GM21529 (cell line): ENCODE results near the gene VPREB3.

Source experiments
- ATAC-seq: cut with Tn5 transposase; IDR thresholded peaks from one replicate; pipeline ENCODE4 v1.9.1; 2021; ENCODE audit not compliant: unreplicated experiment

Gene VPREB3

DNA sequence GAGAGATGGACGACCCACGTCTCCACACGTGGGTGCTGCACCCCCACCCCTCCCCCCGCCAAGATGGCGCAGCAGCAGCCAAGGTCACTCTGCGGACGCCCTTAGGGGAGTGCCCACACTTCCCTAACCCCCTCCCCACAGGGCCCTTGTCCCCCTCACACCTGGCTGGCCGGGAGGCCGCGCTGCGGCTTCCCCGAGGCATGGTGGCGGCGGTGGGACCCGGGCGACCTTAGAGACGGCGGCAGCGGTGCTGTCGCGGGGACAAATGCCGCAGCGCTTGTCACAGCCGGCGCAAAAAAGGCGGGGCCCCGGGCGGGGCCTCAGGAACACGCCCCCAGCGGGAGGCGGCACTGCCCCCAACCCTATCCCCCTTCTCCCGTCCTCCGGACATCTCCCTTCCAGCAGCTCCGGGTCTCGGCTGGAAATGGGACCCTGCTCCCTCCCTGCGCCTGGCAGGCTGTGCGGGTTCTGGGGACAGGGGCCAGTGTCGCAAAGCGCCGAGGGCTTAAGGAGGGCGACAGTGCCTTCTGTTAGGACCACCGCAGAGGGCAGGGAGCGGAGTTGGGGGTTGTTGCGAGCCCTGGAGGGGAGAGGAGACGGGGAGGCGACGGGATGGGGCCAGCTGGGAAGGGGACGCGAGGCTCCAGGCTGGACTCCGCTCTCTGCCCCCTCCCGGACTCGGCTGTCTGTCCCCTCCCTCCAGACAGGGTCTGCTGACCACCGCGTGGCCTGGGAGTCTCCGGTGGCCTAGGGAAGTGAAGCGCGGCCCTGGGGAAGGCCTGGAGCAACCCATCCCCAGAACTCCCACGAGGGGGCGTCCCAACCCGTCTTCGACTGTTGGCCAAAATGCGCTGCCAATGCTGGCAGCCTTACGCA is 13.7 kb upstream of the VPREB3 start, which contains the start of gene CHCHD10:
TSS of gene CHCHD10 (minus strand) at position 300 of the 876 bp plus-strand sequence. CDS start at position 202, 98 bp downstream.
- ATAC-seq = peak; percentile 52

DNA sequence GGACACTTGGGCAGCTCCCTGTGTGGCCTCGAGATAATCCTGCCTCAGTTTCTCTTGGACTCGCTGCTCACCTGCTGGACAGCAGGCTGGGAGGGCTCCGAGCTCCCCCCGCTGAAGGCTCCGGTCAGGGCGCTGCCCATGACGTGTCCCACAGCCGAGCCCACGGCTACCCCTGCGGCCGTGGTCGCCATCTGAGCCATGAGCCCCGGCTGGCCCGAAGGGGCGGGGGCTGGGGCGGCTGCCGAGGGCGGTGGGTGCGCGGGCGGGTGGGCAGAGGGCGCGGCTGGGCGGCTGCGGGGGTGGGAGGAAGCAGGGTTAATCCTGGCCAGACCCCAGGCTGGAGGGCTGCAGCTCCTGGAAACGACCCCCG is 13.1 kb upstream of the VPREB3 start:
- no peak for ATAC-seq

DNA sequence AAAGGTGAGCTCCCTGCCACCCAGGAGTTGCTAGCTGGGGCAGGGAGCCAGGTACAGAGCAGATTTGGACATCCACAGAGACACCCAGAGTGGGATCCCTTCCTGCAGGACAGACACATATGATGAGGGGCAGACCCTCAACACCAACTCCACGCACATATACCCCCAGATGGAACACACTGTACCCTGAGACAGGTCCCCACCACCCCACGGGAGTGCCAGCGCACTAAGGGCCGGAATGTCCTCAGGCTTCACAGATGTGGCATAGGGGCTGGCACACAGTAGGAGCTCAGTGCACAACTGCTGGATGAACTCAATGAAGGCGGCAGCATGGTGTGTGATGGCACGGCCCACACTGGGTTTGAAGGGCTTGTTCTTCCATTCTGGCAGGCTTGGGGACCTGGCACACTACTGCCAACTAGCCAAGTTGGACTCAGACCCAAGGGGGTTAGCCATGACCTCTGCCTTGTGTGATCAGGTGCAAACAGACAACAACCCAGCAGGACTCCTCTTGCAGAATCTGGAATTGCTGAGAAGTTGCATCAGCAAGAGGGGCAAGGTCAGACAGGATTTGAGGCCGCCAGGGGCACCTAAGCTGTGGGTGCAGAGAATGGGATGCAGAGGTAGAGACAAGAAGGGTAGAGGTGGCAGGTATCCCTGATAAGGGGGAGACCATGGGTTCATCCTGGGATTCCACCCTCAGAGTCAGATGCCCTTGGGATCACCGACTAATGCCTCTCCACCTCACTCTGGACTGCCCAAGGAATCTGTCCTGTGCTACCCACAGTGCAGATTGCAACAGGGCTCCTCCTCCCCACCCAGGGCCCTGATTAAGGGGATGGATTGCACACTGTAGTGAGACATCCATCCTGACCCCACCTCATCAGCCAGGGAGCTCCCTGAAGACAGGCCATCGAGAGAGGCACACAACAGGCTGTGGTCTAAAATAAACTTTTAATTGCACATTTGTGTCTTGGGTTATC is 11.0 kb upstream of the VPREB3 start:
- ATAC-seq = no peak

DNA sequence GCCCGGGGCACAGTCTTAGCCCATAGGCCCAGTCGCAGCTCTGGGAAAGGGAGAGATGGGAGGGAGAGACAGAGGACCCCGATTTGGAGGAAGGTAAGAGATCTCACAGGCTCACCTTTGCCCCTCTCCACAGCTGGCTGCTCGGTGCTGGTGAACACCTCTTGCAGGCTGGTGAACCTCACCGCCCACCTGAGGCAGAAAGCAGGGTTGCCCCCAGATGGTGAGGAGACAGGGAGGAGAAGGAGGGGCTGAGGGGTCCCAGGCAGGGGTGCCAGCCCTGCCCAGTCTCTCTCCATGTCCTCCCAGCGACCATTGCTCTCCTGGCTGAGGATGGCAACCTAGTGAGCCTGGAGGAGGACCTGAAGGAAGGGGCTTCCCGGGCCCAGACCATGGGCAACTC is 9.7 kb upstream of the VPREB3 start:
- ATAC-seq = no peak

DNA sequence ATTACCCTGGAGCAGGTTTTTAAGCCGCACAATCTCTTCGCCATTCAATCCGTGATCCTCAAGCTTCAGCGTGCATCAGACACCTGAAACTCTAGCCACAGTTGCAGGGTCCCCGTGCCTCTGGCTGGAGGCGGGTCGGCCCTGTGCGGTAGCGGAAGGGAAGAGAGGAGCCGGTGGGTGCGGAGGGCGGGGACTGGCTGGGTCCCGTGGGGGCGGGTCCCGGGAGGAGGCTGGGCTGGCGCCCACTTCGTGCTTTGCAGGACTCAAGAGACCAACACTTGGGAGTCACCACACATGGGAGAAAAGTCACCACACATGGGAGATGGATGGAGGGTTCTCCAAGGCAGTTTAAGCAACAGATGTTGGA is 9.3 kb upstream of the VPREB3 start:
- no peak for ATAC-seq

DNA sequence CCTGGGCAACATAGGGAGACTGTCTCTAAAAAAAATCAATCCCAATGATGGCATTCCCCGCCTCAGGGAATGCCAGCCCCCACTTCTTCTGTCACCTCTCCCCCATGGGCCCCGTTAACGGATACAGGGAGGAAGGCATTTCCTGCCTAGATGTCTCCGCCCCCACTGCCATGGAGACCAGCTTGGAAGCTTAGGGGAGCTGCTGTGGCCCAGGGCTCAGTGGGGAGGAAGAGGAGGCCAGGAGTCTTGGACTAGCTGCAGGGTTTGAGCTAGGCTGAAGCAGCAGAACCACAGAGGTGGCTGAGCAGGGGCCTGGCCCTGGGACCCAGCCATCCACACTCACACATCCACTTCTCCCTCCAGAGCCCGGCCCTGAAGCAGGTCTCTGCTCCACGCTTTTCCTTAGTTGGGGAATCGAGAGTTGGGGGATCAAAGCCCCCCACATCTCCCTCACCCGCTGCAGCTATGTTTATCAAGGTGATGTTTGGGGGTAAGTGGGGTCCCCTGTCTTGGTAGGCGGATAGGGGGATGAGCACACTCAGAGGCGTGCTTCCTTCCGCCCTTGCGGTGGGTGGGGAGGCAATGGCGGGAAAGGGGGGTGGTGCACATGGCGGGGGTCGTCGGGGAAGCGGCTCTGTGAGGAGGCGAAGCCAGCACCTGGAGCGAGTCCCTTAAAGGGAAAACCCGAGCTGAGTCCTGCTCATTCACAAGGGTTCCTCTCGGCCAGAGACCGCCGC is 8.8 kb upstream of the VPREB3 start, which contains the start of gene C22orf15:
TSS of gene C22orf15 (plus strand) at position 149 of the 737 bp plus-strand sequence. CDS start at position 466, 317 bp downstream.
- no peak for ATAC-seq

DNA sequence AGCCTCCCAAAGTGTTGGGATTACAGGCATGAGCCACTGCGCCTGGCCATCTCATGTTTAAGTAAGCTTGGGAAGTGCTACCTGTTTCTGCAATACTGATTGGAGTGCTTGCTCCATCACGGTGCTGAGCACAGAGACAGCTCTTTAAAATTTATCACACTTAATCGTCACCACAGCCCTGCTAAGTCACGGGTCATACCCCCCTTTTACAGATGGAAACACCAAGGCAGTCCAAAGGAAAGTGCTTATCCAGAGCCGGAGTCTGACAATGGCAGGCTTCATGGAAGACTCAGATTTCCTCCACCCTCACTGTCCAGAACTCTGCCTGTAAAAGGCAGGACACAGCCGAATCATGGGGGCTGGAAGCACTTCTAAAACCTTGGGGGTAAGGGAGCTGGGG is 5.8 kb upstream of the VPREB3 start:
- no peak for ATAC-seq

DNA sequence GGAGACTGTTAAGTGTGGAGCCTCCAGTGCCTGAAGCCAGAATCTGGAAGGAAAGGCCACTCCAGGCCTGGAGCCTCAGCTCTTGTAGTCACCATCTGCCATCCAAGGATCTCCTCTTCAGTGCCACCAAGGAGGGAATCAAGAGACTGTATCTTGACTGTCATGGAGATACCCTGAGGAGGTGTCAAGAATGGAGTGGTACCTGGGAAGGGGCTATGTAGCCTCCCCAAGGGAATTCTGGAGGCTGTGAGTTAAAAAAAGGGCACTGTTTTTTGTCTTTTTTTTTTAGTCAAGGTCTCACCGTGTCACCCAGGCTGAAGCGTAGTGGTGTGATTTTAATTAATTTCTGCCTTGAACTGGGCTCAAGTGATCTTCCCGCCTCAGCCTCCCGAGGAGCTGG is 5.3 kb upstream of the VPREB3 start:
- no peak for ATAC-seq

DNA sequence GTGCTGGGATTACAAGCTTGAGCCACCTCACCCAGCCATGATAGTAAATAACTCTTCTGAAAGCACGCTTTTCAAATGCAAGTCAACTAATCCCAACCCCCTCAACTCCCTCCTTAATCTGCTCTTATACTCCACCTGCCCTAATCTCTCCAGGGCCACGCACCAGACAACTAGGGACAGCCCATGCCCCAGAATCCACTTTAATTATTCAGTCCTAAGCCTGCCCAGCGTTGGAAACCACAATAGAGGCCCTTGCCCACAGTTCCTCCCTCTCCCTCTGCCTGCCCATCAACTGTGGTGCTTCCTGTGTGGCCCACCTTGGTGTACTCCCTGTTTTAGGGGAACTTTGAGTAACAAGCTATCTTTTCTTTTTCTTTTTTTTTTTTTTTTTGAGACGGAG is 2.7 kb upstream of the VPREB3 start:
- no peak for ATAC-seq

DNA sequence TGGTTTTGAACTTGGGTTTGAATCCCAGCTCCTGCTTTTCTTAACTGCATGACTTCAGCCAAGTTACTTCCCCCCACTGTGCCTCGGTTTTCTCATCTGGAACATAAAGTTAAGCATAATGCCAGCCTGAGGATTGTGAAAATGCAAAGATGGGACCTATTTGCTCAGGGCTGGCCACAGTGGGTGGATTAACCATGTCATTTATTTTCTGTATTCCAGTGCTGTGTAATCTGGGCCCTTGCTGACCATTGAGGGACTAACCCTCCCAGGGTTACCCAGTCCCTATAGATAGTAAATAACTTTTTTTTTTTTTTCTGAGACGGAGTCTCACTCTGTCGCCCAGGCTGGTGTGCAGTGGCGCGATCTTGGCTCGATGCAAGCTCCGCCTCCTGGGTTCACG is 1.5 kb upstream of the VPREB3 start:
- ATAC-seq = no peak

DNA sequence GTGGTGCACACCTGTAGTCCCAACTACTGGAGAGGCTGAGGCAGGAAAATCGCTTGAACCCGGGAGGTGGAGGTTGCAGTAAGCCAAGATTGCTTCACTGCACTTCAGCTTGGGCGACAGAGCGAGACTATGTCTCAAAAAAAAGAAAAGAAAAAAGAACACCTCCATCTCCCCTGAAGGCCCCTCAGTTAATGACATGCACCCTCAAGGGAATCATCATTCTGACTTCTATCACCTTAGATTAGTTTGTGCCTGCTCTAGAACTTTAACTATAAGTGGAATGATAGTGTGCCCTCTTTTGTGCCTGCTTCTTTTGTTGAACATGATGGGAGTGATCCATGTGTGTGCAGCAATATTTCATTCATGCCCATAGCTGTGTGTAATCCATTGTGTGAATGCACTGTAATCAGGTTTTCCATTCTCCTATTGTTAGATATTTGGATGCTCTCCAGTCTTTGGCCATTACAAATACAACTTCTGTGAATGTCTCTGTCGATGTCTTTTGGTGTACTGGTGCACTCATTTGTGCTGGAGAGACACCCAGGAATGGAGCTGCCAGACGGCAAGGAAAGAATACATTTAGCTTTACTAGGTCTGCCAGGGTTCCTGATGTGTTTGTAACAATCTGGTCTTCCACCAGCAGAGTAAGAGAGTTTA is 883 bp upstream of the VPREB3 start:
- ATAC-seq = no peak

DNA sequence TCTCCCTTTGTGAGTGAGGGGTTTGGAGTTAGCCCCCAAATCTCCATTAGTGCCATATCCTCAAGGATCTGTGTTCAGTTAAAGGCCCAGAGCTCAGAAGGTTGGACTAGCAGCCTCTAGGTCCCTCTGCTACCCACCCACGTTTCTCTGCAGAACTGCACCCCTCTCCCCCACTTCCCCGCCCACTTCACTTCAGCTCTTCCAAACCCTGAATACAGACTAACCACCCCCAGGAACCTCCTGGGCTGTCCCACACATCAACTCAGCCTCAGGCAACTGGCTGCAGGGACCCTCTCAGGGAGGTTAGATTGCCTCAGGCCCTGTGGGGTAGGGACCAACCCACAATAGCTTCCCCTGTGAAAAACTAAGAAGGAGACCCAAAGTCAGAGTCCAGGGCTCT is 840 bp downstream of the VPREB3 start:
- no peak for ATAC-seq

DNA sequence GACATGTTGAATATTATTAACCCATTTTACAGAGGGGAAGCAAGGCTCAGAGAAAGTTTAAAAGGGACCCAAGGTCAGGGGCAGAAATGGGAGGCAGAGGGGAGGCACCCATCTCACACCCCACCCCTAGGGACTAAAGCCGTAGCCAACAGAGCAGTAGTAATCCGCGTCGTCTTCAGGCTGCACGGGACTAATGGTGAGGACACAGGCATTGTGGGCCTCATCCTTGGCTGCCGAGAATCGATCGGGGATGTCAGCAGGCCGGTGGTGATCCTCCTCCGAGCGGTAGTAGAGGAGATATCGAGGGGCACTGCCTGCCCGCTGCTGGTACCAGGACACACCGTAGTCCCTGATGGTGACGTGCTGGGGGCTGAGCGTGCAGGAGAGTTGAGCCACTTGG is 1.5 kb downstream of the VPREB3 start:
- ATAC-seq = no peak

DNA sequence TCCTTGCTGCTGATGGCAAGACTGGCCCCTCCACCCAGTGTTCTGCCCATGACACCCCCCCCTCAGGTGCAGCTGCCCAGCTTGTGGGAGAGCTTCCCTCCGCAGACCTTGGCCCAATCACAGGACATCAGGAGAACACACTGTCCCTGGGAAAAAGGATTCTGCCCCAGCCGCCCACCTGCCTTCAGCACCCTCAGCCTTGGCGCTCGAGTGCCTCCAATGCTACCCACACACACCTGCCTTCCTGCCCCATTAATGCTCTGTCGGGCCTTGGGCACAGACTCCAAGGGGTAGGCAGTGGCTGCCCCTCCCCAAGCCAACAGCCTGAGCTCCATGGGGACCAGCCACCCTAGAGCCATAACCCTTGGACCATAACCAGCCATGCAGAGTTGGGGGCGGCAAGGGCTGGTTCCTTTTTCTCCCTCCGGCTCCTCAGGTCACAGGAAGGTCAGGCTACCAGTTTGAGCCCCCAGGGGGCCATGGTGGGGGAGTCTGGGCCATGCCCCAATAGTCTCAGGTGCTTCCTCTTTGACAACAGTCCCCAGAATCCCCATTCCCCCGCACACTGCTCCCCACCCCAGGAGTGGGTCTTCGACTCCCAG is 2.0 kb downstream of the VPREB3 start:
- ATAC-seq = no peak

DNA sequence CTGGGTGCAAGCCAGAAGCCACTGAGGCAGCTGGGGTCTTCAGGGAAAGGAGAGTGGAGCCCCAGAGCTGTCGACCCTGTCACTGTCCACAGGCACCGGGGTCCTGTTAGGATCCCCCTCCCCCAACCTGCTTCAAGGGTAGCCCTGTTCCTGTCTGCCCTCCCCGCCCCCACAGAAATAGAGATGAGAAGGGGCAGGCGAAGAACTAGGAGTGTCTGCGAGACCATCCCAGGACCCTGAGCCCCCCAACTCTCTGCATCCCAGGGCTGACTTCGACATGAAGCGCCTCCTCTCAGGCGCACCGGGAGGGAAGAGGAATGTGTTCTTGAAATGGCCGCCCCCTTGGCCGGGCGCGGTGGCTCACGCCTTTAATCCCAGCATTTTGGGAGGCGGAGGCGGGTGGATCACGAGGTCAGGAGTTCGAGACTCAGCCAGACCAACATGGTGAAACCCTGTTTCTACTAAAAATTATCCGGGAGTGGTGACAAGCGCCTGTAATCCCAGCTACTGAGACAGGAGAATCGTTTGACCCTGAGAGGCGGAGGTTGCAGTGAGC is 2.7 kb downstream of the VPREB3 start:
- ATAC-seq = peak; percentile 12

DNA sequence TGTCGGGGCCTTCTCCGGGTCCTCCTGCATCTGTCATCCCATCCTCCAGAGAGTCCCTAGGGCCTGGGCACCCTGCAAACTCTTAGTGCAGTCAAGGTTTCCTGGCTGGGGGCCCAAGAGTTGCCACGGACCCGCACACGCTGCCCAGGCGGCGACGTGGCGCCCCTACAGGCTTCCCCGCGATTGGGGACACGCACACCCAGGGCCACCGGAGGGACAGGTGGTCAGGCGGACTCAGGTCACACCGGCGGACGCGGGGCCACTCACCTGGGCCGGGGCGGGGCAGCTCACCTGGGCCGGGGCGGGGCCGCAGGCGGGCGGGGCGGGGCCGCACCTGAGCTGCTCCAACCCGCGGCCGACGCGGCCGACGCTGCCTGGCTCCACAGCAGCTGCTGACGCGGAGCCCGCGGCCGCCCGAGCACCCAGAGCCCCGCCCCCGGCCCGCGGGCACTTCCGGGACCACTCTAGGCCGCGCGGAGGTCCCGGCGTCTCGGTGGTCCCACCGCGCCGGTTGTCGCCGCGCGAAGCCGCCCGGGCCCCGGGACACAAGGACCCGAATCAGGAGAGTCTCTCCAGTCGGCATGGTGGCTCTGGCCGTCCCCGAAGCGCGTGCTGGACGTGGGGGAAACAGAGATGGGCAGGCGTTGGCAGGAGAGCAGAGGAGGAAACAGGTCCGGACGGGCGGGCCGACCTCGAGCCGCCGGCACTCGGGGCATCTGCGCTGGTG is 3.3 kb downstream of the VPREB3 start, which contains the start of gene ZNF70:
TSS of gene ZNF70 (minus strand) at position 399 of the 727 bp plus-strand sequence. CDS start 5,972 bp downstream, outside the sequence.
- ATAC-seq = peak; percentile 79

DNA sequence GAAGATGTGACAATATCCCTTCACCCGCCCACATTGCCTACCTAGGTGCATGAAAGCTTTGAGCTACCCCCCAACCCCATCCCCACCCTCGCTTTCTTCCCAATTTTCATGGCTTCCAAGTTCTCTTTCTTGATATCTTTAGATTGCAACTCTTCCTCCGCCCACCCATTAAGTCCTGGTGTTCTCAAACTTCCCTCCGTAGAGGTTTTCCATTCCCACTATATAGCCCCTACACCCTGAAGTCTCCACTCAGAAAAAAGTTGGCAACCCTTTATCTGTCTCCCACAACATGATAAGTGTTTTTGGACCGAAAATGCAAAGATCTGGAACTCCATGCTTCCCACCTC is 3.9 kb downstream of the VPREB3 start:
- no peak for ATAC-seq

DNA sequence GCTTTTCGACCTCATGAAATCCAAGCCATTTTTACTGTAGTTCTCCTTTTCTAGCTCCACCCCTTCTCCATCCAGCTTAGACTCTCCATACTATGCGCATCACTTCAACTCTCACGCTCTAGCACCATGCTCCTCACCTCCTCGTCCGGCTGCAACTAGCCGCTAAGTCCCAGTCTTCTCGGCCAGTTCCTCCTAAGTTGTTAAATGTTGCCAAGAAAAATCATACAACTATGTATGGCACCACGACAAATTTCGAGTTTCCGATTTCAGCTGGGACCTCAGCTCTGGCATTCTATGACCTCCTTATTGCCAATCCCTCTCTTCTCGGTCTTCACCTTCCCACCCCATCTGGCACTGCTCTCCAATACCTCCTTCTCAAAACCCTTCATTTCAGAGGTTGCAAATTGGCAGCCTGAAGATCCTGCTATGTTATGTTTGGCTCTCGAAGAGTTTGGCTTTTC is 4.4 kb downstream of the VPREB3 start:
- ATAC-seq = no peak

DNA sequence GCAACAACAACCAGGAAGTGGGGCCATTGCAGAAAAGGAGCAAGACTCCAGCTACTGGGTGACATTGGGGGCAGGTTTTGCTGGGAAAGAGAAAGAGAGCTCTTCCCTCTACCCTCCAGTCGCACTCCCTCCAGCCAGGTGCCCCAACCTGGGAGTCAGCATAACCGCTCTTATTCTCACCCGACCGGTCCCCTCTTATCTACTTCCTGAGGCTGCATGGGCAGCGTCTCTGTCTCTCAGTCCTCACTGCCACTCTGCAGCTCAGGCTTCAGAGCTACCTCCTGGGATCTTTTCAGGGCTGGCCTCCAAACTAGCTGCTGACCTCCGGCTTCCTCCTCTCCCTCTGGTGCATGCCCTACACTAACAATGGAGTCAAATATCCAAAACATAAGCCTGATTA is 8.4 kb downstream of the VPREB3 start:
- no peak for ATAC-seq
